Astrocyte (in vitro differentiated cells and primary cell): ENCODE data around the gene EMC8. TPM values are rescaled to one million over a fixed set of nuclear protein-coding genes. Genes with fewer than 3 reads are reported as not detected.
A peak's percentile ranks its signal among the peaks of the same experiment; 100 is the strongest.

Experiments used
- DNase-seq: peaks from one replicate; pipeline ENCODE4 v3.0.0-alpha.2; 2010; ENCODE audit warnings: low read depth
- FAIRE-seq: peaks from 2 replicates; lab custom pipeline; 2011; peaks lifted over from hg19 to GRCh38; lab: Jason Lieb, UNC
- H2AFZ ChIP-seq: 2 replicates; pipeline ENCODE4 v1.6.0; 2012; ENCODE audit warnings: low read depth, low read length, inconsistent platforms
- H3K27ac ChIP-seq: 2 replicates; pipeline ENCODE4 v1.5.1; 2011; ENCODE audit warnings: low read depth, low read length, inconsistent platforms
- H3K27me3 ChIP-seq: 2 replicates; pipeline ENCODE4 v1.6.0; 2011; ENCODE audit warnings: low read length, inconsistent platforms; ENCODE audit not compliant: insufficient read depth
- H3K36me3 ChIP-seq: 2 replicates; pipeline ENCODE4 v1.5.1; 2011; ENCODE audit warnings: low read length, inconsistent platforms; ENCODE audit not compliant: insufficient read depth
- H3K4me1 ChIP-seq: 2 replicates; pipeline ENCODE4 v1.5.1; 2011; ENCODE audit warnings: low read length, inconsistent platforms; ENCODE audit not compliant: insufficient read depth
- H3K4me2 ChIP-seq: 2 replicates; pipeline ENCODE4 v1.6.0; 2012; ENCODE audit warnings: low read length, inconsistent platforms
- H3K4me3 ChIP-seq: 2 replicates; pipeline ENCODE4 v1.5.1; 2011; ENCODE audit warnings: low read depth, mild to moderate bottlenecking, low read length, inconsistent platforms; ENCODE audit not compliant: insufficient read depth
- H3K79me2 ChIP-seq: 2 replicates; pipeline ENCODE4 v1.6.0; 2012; ENCODE audit warnings: mild to moderate bottlenecking, low read length, inconsistent platforms; ENCODE audit not compliant: insufficient read depth
- H3K9ac ChIP-seq: 2 replicates; pipeline ENCODE4 v1.6.0; 2012; ENCODE audit warnings: mild to moderate bottlenecking, low read length, inconsistent platforms
- H3K9me3 ChIP-seq: 2 replicates; pipeline ENCODE4 v1.5.1; 2012; ENCODE audit warnings: low read depth, mild to moderate bottlenecking, low read length, inconsistent platforms; ENCODE audit not compliant: insufficient read depth
- H4K20me1 ChIP-seq: 2 replicates; pipeline ENCODE4 v1.6.0; 2012; ENCODE audit warnings: low read length, inconsistent platforms; ENCODE audit not compliant: insufficient read depth
- H3K27ac Mint-ChIP-seq: one replicate; pipeline ENCODE4 v1.8.0; 2021; ENCODE audit warnings: mild to moderate bottlenecking, mixed read lengths; ENCODE audit not compliant: unreplicated experiment
- H3K27me3 Mint-ChIP-seq: one replicate; pipeline ENCODE4 v1.8.0; 2021; ENCODE audit warnings: low read depth, mixed read lengths; ENCODE audit not compliant: unreplicated experiment
- H3K36me3 Mint-ChIP-seq: one replicate; pipeline ENCODE4 v1.8.0; 2021; ENCODE audit warnings: low read depth, mixed read lengths; ENCODE audit not compliant: unreplicated experiment
- H3K4me1 Mint-ChIP-seq: one replicate; pipeline ENCODE4 v1.8.0; 2021; ENCODE audit warnings: low read depth, mixed read lengths; ENCODE audit not compliant: unreplicated experiment
- H3K4me3 Mint-ChIP-seq: one replicate; pipeline ENCODE4 v1.8.0; 2021; ENCODE audit warnings: mild to moderate bottlenecking, moderate library complexity, mixed read lengths; ENCODE audit not compliant: unreplicated experiment
- H3K9me3 Mint-ChIP-seq: one replicate; pipeline ENCODE4 v1.8.0; 2021; ENCODE audit warnings: mild to moderate bottlenecking, mixed read lengths; ENCODE audit not compliant: unreplicated experiment
- EZH2 ChIP-seq: IDR thresholded peaks from 2 replicates; pipeline ENCODE4 v1.6.1; 2012; ENCODE audit warnings: mild to moderate bottlenecking, low read length, inconsistent platforms; ENCODE audit not compliant: insufficient read depth
- total RNA-seq: library from RNA; stranded (reverse); gene quantifications from 2 replicates; pipeline ENCODE4 v1.2.1, GENCODE V29; 2021
- TF ChIP-seq, protein P1 (sequence below): IDR thresholded peaks from 2 replicates; pipeline ENCODE4 v1.5.1; 2011; ENCODE audit warnings: low read depth, mild to moderate bottlenecking, inconsistent platforms, low read length, moderate library complexity; ENCODE audit not compliant: insufficient read depth

EMC8 gene
- total RNA-seq, 1 donor from 2014 or later = 42.7 TPM

DNA sequence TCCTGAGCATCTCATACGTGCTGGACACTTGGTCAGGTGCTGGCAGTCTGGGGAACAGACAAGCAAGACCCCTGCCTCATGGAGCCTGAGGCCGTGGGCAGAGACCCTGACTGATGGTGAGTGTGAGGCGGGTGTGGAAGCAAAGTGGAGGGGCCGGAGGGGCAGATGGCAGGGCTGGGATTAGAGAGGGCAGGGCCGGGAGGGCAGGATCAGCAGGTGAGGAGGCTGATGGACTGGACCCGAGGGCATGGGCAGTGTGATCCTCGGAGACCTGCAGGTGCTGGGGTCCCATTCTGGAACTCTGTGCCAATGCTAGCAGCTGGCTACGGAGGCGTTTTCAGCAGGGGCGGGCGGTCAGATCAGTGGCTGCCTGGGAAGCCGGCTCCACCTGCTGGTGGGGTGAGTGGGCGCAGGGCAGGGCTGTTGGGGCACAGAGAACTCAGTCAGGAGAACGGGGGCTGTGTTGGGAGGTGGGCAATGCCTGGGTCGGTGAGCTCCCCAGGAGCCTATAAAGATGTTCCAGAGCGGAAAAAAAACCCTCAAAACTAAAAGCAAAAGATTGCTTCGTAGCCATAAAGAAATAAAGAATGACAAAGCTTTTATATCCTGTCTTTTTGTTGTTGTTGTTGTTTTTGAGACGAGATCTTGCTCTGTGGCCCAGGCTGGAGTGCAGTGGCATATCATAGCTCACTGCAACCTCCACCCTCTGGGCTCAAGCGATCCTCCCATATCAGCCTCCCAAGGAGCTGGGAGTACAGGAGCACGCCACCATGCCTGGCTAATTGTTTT, 39.5 kb downstream of the EMC8 start:
- no peak overlapping the region for H3K9ac ChIP-seq
- H4K20me1 ChIP-seq = no peaks in the 10 kb centered on the region
- H3K4me3 Mint-ChIP-seq = no peak overlapping the region
- peaks cover 32% of the 10 kb centered on the region for H3K27me3 Mint-ChIP-seq
- peaks cover 11% of the 10 kb centered on the region for H3K4me1 Mint-ChIP-seq
- FAIRE-seq (no peak), DNase-seq (no peak)
- no peak overlapping the region for H3K27ac ChIP-seq
- peaks cover 5% of the 10 kb centered on the region for H3K27me3 ChIP-seq
- no peak for TF ChIP-seq EZH2
- TF ChIP-seq, protein P1, sequence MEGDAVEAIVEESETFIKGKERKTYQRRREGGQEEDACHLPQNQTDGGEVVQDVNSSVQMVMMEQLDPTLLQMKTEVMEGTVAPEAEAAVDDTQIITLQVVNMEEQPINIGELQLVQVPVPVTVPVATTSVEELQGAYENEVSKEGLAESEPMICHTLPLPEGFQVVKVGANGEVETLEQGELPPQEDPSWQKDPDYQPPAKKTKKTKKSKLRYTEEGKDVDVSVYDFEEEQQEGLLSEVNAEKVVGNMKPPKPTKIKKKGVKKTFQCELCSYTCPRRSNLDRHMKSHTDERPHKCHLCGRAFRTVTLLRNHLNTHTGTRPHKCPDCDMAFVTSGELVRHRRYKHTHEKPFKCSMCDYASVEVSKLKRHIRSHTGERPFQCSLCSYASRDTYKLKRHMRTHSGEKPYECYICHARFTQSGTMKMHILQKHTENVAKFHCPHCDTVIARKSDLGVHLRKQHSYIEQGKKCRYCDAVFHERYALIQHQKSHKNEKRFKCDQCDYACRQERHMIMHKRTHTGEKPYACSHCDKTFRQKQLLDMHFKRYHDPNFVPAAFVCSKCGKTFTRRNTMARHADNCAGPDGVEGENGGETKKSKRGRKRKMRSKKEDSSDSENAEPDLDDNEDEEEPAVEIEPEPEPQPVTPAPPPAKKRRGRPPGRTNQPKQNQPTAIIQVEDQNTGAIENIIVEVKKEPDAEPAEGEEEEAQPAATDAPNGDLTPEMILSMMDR = no peak
- no peaks in the 10 kb centered on the region for H3K36me3 ChIP-seq
- H3K36me3 Mint-ChIP-seq = peaks cover 3% of the 10 kb centered on the region
- H3K4me1 ChIP-seq = peaks cover 7% of the 10 kb centered on the region
- H2AFZ ChIP-seq = no peak overlapping the region
- no peak overlapping the region for H3K4me3 ChIP-seq
- no peaks in the 10 kb centered on the region for H3K9me3 Mint-ChIP-seq
- no peak overlapping the region for H3K27ac Mint-ChIP-seq
- no peaks in the 10 kb centered on the region for H3K9me3 ChIP-seq
- H3K4me2 ChIP-seq = no peak overlapping the region
- H3K79me2 ChIP-seq = no peaks in the 10 kb centered on the region

DNA sequence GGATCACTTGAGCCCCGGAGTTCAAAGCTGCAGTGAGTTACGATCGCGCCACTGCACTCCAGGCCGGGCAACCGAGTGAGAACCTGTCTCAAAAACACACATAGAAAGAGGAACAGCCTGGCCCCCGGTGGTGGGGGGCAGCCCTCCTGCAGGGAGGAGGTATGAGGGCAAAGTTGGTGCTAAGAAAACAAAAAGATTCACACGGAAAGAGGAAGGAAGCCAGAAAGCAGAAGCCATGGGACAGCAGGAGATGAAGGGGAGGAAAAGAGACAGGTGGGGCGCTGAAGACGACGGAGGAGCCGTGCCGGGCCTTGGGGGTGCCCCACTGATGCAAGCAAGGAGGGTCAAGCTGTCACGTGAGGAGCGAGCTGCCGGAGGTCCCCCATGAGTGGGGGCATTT, 40.2 kb downstream of the EMC8 start:
- peaks cover 7% of the 10 kb centered on the region for H3K4me1 ChIP-seq
- H3K4me3 ChIP-seq = no peak overlapping the region
- peaks cover 36% of the 10 kb centered on the region for H3K27me3 Mint-ChIP-seq
- DNase-seq (no peak), FAIRE-seq (no peak)
- peaks cover 5% of the 10 kb centered on the region for H3K27me3 ChIP-seq
- no peak overlapping the region for H3K9ac ChIP-seq
- no peaks in the 10 kb centered on the region for H3K9me3 Mint-ChIP-seq
- H3K4me3 Mint-ChIP-seq = no peak overlapping the region
- no peak overlapping the region for H3K27ac ChIP-seq
- H2AFZ ChIP-seq = no peak overlapping the region
- peaks cover 3% of the 10 kb centered on the region for H3K36me3 Mint-ChIP-seq
- no peaks in the 10 kb centered on the region for H3K79me2 ChIP-seq
- H3K4me2 ChIP-seq = no peak overlapping the region
- TF ChIP-seq EZH2 = no peak
- TF ChIP-seq, protein P1 = no peak
- H3K9me3 ChIP-seq = no peaks in the 10 kb centered on the region
- no peaks in the 10 kb centered on the region for H4K20me1 ChIP-seq
- no peaks in the 10 kb centered on the region for H3K36me3 ChIP-seq
- no peak overlapping the region for H3K27ac Mint-ChIP-seq
- H3K4me1 Mint-ChIP-seq = peaks cover 11% of the 10 kb centered on the region

DNA sequence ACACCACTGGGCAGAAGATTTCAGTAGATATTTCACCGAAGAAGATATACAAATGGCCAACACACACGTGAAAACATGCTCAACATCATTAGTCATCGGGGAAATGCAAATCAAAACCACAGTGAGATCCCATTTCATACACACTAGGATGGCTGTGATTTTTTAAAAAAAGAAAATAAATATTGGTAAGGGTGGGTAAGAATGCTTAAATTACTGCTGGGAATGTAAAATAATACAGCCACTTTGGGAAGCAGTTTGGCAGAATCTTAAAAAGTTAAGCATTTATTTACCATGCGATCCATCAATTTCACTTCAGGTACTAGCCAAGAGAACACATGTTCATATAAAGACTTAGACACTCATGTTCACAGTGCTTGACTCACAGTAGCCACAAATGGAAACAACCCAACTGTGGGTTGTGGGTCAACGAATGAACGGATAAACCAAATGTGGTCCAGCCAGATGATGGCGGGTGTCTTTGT, 42.0 kb downstream of the EMC8 start:
- Mint-ChIP-seq H3K36me3 (no peaks in the 10 kb centered on the region), H3K27ac (no peak overlapping the region), H3K4me3 (no peak overlapping the region), H3K27me3 (peaks cover 29% of the 10 kb centered on the region), H3K9me3 (no peaks in the 10 kb centered on the region), H3K4me1 (peaks cover 18% of the 10 kb centered on the region)
- Histone ChIP-seq H3K36me3 (no peaks in the 10 kb centered on the region), H3K9me3 (no peaks in the 10 kb centered on the region), H2AFZ (no peak overlapping the region), H3K4me1 (peaks cover 18% of the 10 kb centered on the region), H3K27ac (peak overlapping the region; percentile 2), H3K27me3 (peaks cover 5% of the 10 kb centered on the region), H3K4me2 (peak overlapping the region; percentile 12), H3K4me3 (no peak overlapping the region), H3K9ac (no peak overlapping the region), H4K20me1 (no peaks in the 10 kb centered on the region), H3K79me2 (no peaks in the 10 kb centered on the region)
- TF ChIP-seq, protein P1 = no peak
- no peak for TF ChIP-seq EZH2
- no peak for FAIRE-seq
- peak; percentile 88 for DNase-seq
